IPS DF 4.7 (cell line): ENCODE data around the gene KYNU.
"Not testable (repeated sequence)": the region's sequence is repeated elsewhere in the genome, so short reads cannot be mapped to it uniquely, and the experiment has no call there.

ENCODE experiments used
- DNase-seq: peaks from one replicate; pipeline ENCODE4 v3.0.0-alpha.2; 2013; ENCODE audit warnings: low spot score; ENCODE audit errors: extremely low read depth

Gene KYNU

DNA sequence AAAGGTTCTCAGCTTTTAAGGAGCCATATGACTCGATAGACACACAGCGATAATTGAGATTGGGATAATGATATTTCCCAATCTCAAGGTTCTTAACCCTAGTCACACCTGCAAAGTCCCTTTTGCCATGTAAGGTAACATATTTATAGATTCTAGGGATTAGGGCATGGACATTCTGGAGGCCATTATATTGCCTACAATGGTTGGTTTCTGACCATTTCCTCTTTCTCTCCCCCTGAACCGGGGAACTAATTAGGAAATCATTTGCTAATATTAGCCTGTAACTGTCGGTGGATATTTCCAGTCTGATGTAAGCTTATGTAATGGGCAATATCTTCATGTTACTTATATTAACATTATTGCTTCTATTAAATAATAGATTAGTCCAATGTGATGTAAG lies 210.9 kb downstream of the KYNU start:
- no peak for DNase-seq

DNA sequence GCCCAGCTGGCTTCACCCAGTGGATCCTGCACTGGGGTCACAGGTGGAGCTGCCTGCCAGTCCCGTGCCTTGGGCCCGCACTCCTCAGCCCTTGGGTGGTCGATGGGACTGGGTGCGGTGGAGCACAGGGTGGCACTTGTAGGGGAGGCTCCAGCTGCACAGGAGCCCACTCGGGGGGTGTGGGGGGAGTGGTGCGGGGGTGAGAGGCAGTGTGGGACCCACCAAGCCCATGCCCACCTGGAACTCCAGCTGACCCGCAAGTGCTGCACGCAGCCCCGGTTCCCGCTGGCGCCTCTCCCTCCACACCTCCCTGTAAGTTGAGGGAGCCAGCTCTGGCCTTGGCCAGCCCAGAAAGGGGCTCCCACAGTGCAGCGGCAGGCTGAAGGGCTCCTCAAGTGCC lies 212.1 kb downstream of the KYNU start:
- not testable (repeated sequence) for DNase-seq
